ENCODE data around the gene EIF3J. TPM values are rescaled to one million over a fixed set of nuclear protein-coding genes. Genes with fewer than 3 reads are reported as not detected.
A peak's percentile ranks its signal among the peaks of the same experiment; 100 is the strongest.

EIF3J gene
- total and polyA plus RNA-seq, 8 donors, result 58.9 to 102 (median 94.4) TPM

DNA sequence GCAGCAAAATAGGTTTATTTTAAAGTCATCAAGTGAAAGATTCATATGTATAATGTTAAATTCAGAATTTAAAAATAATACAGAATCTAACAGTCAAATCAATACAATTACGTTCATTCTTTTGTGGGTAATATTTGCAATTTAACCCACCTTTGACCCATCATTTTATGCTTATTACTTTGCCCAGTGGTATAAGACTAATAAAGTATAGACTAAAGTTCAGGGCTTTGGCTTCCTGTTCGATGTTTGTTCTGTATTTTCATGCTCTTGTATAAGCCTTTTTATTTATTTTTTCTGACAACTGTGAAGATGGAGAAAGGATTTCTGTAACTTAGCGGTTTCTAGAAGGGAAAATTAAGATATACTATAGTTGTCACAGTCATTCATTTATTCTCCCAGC is 44.3 kb upstream of the EIF3J start:
- Histone ChIP-seq H3K27me3 (no peaks in the 10 kb centered on the region), H3K4me3 (no peak overlapping the region), H3K9me3 (no peaks in the 10 kb centered on the region), H3K27ac (no peak overlapping the region), H3K4me1 (no peaks in the 10 kb centered on the region), H3K36me3 (peaks cover 0 to 70% of the 10 kb centered on the region in 2 donors)
- TF ChIP-seq CTCF (IDR thresholded peaks at IDR 0.05), result no peak
- intact Hi-C loops (cut with DNase I), result no loop called here
- DNase-seq, result no peak
- no peak for ATAC-seq

- intact Hi-C loops (cut with DNase I), result no loop called here
Observed at GRCh38 chr15:44495562-44495961, 41.4 kb upstream of the EIF3J start.

GRCh38 chr15:44500555-44500954 is 36.4 kb upstream of the EIF3J start:
- ATAC-seq (no peak), DNase-seq (no peak)
- TF ChIP-seq CTCF (IDR thresholded peaks at IDR 0.05), result no peak
- no peaks in the 10 kb centered on the region for H3K4me1 ChIP-seq
- no peak overlapping the region for H3K27ac ChIP-seq
- no peaks in the 10 kb centered on the region for H3K27me3 ChIP-seq
- no peak overlapping the region for H3K4me3 ChIP-seq
- H3K36me3 ChIP-seq, result peaks cover 0 to 65% of the 10 kb centered on the region in 2 donors
- H3K9me3 ChIP-seq, result no peaks in the 10 kb centered on the region
- intact Hi-C loops (cut with DNase I), result no loop called here

More at GRCh38 chr15:44495562-44495961, 41.4 kb upstream of the EIF3J start:
- no peak for TF ChIP-seq CTCF (IDR thresholded peaks at IDR 0.05)
- no peak for DNase-seq
- Histone ChIP-seq H3K9me3 (no peaks in the 10 kb centered on the region), H3K27me3 (no peaks in the 10 kb centered on the region), H3K4me1 (no peaks in the 10 kb centered on the region), H3K4me3 (no peak overlapping the region), H3K27ac (no peak overlapping the region), H3K36me3 (peaks cover 0 to 81% of the 10 kb centered on the region in 2 donors)
- ATAC-seq, result no peak

- Histone ChIP-seq H3K27ac (no peak overlapping the region), H3K4me1 (no peaks in the 10 kb centered on the region), H3K9me3 (no peaks in the 10 kb centered on the region), H3K27me3 (no peaks in the 10 kb centered on the region), H3K4me3 (no peak overlapping the region), H3K36me3 (peaks cover 0 to 66% of the 10 kb centered on the region in 2 donors)
- ATAC-seq (peak; percentile 74), DNase-seq (peak in 2 of 4 donors; percentile 7 to 29)
- peak; percentile 26 to 46 for TF ChIP-seq CTCF (IDR thresholded peaks at IDR 0.05)
- intact Hi-C loops (cut with DNase I), result no loop called here
Observed at GRCh38 chr15:44501768-44502366, 35.1 kb upstream of the EIF3J start.

- ATAC-seq (no peak), DNase-seq (no peak)
- Histone ChIP-seq H3K27me3 (no peaks in the 10 kb centered on the region), H3K4me1 (no peaks in the 10 kb centered on the region), H3K27ac (no peak overlapping the region), H3K36me3 (peaks cover 0 to 56% of the 10 kb centered on the region in 2 donors), H3K4me3 (no peak overlapping the region), H3K9me3 (no peaks in the 10 kb centered on the region)
- intact Hi-C loops (cut with DNase I), result no loop called here
- no peak for TF ChIP-seq CTCF (IDR thresholded peaks at IDR 0.05)
Observed at GRCh38 chr15:44516436-44516835, 20.5 kb upstream of the EIF3J start.
